Measurements from ENCODE around the gene FAM3A.
"Not testable (repeated sequence)": the region's sequence is repeated elsewhere in the genome, so short reads cannot be mapped to it uniquely, and the experiment has no call there.

Gene FAM3A, protein sequence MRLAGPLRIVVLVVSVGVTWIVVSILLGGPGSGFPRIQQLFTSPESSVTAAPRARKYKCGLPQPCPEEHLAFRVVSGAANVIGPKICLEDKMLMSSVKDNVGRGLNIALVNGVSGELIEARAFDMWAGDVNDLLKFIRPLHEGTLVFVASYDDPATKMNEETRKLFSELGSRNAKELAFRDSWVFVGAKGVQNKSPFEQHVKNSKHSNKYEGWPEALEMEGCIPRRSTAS

DNA sequence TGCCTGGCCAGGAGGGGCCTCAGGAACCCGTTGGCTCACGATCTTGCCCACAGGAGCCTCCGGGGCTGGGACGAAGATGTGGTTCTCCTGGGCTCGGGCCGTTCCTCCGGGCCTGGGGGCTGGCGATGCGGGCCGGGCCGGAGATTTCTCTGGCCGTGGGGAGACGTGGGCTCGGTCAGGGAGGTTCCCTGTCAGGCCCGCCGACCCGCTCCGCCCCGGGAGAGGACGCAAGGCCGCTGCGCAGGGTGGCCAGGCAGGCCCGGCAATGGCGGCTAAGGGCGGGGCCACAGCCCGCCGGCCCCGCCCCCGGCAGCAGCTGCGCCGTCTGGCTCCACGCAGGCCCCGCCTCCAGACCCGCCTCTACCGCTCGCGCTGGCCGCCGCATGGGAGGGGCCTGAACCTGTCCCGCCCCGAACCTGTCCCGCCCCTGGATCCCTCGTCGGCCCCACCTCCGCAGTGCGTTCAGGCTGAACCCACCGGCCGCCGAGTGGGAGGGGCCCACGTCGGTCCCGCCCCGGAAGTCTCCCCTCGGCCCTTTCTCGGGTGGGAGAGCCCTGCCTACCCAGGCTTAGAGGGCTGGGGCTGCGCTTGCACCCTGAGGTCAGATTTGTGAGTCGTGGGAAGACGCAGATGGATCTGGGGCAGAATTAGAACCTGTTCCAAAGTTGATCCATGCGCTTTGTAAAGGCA, at the start of gene FAM3A:
TSS of gene FAM3A (minus strand) at position 267 of the 690 bp plus-strand sequence. CDS start 460 bp downstream, outside the sequence.
- peak; percentile 96 for DNase-seq (ENCODE audit: low read depth, low spot score)

DNA sequence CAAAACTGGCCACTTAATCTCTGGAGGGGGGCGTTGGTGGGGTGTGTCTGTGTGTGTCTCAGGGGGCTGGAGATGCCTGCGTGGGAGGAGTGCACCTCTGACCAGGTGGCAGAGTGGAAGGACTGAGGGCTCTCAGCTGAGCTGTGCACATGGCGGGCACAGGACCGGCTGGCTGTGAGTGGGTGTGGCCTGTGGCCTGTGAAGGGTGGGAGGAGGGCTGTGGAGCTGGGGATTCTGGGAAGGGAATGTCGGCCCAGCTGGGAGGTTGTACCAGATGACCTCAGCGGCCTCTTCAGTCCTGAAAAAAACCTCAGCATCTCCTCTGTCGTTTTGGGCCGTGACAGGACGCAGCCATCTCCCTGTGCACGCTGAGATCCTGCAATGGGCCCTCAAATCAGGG, 46.3 kb upstream of the FAM3A start:
- not testable (repeated sequence) for DNase-seq (ENCODE audit: low read depth, low spot score)

DNA sequence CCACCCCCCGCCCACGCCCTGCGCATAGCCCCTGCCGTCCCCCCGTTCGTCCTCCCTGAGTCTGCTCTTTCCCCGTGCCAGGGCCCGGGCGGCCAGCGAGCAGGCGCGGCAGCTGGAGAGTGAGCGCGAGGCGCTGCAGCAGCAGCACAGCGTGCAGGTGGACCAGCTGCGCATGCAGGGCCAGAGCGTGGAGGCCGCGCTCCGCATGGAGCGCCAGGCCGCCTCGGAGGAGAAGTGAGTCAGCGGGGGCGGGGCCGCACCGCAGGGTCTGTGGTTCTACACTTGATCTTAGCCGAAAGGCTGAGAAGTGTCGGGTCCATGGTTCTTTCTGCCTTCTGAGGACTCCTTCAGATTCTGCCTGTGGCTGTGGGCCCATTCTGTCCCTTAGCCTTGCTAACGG, 44.3 kb upstream of the FAM3A start:
- DNase-seq (ENCODE audit: low read depth, low spot score), result not testable (repeated sequence)

DNA sequence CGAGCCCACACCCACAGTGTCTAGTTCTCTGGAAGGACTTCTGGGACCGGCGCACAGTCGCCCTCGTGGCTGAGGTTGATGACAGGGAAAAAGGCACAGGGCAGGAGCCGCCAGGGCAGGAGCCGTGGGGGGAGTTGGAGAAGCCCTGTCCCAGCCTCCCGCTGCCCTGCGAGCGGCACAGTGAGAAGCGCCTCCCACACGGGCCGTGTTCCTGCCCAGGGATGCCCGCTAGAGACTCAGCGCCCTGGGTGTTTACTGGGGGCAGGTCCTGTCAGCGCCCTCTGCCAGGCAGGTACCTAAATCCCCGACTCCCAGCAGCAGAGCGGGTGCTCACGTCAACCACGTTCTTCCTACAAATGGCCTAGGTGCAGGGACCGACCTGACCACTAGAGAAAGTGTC, 42.9 kb upstream of the FAM3A start:
- DNase-seq (ENCODE audit: low read depth, low spot score), result not testable (repeated sequence)

DNA sequence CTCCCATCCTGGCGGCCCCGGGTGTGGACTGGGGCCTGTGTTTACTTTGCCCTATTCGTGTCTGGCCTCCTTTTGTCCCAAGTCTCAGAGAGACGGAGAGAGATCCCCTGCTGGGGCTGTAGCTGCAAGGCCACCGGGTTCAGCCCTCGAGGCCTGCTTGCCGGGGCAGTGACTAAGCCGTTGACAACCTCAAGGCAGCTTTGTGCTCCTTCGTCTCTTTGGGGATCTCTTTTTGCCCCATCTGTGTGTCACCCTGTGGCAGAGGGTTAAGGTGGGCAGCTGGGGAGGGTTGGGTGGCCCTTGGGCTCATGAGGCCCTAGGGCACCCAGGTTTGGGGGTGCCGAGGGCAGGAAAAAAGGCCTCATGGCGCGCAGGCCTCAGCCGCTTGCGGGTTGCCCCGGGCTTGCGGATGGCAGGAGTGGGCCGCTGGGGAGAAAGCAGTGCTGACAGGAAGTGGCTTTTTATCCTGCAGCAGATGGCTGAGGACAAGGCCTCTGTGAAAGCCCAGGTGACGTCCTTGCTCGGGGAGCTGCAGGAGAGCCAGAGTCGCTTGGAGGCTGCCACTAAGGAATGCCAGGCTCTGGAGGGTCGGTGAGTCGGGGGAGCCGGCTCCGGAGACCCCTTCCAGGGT, 42.1 kb upstream of the FAM3A start:
- DNase-seq (ENCODE audit: low read depth, low spot score), result not testable (repeated sequence)

DNA sequence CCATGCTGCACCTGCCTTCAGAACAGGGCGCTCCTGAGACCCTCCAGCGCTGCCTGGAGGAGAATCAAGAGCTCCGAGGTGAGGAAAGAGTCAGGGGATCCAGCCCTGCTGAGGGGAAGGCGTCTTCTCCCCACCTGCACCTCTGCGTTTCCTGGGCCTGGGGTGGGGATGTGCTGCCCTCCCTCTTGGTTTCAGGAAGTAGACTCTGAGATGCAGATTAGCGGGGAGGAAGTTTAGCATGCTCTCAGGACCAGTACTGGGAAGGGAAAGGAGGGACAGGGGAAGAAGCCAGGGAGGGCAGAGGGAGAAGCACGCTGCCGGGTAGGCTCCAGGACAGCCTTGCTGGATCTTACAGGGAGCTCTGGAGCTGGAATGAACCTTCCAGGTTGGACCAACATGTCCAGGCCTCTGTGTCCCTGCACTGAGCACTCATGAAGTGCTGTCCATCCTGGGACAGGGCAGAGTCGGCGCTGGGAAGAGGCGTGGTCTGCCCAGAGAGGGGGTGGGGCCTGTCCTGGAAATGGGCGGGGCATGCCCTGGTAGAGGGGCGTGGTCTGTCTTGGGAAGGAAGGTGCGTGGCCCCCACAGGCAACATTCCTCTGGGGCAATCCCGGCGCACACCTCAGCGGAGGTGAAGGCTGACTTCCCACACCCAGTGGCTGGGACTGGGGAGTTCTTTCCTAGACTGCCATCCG, 36.2 kb upstream of the FAM3A start:
- peak; percentile 15 for DNase-seq (ENCODE audit: low read depth, low spot score)

DNA sequence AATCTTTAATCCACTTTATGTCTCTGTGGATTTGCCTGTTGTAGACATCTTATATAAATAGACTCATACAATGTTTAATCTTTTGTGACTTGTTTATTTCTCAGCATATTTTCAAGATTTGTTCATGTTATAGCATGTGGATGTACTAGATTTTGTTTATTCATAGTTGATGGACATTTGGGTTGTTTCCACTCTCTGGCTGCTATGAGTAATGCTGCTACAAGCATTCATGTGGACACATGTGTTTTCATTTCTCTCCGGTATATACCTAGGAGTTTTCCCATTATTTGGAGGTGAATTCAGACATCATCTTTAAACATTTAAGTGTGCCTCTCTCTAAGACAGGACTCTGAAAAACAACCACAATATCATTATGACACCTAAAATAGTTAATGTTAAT, 33.7 kb upstream of the FAM3A start:
- no peak for DNase-seq (ENCODE audit: low read depth, low spot score)

DNA sequence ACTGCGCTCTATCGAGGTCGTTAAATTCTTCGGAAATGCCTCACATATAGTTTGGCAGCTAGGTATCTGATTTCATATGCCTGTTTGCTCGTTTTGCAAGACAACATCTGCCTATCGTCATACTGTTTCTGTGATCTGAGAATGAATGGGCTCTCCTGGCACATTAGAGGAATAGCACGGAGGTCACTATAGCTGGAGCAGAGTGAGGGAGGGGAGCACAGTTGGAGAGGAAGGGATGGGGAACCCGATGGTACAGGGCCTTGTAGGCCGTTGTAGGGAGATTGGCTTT, 31.9 kb upstream of the FAM3A start:
- DNase-seq (ENCODE audit: low read depth, low spot score), result no peak

DNA sequence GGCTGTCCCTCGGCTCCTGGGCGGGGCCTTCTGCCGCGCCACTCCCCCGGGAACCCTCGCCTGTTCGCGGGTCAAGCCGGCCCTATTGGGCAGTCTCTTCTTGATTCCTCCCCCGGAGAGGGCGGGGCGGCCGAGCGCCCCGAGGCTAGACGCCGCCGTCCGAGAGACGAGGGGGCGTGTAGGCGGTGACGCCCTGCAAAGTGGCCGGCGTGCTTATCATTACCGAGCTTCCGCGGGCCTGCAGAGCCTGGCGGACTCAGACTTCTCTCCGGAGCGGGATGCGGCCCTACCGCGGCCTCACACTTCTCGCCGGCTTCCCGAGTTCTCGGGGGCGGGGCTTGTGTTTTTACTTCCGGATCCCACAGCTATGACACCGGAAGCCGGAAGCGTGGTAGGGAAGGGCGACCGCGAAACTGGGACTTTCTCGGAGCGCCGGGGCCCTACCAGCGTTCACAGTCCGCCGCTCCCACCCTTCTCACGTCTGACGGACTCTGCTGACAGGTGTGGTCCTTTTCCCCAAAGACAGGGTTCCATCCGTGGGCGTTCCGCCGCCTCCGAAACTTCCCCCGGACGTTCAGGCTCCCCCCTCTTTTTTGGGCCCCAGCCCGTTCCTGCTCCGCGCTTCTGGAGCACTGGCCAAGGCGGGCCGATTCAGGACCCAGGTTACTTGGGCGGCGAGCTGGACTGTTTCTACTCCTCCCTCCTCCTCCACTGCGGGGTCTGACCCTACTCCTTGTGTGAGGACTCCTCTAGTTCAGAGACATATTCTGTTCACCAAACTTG, 31.4 kb upstream of the FAM3A start, which contains the start of gene IKBKG:
TSS of gene IKBKG (plus strand) at position 376 of the 783 bp plus-strand sequence. CDS start 4,383 bp downstream, outside the sequence.
- DNase-seq (ENCODE audit: low read depth, low spot score), result peak; percentile 98

DNA sequence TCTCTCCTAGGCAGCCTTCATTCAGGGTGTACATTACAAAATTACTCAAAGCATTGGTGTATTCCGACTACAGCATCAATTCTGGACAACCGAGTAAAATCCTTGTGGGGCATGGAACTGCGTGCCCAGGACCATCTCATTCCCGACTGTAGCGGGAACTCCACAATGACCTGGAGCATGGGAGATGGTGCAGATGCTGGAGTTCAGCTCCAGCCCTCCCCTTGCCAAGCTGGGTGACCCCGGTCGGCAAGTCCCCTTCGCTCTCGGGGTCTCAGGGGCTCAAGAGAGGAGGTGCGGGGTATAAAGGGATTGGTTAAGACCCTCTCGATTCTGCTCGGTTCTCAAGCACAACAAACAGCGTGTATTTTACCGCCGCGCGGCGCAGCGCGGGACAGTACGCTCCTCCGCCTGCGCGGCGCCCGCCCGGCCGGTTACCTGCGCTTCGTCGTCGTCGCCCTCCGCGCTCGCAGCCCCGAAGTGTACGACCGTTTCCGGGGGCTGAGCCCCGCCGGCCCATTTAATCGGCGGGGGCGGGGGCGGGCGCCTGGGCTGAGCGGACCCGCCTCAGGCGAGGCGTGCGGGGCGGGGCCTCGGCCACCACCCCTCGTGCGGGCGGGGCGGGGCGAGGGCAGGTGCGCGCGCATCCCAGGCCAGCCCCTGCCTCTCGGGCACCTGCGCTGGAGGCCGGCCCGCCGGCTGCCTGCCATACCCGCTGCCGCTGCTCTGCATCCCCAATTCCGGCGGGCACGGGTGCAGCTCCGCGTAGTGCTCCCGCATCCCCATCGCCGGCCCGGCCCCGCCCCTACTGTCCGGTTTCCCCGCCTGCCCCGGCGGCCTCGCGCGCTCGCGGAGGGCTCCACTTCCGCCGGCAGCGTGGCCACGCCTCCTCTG, 30.6 kb upstream of the FAM3A start, which contains the start of gene G6PD:
TSS of gene G6PD (minus strand) at position 493 of the 891 bp plus-strand sequence. CDS start 691 bp downstream, outside the sequence.
- DNase-seq (ENCODE audit: low read depth, low spot score), result no peak

DNA sequence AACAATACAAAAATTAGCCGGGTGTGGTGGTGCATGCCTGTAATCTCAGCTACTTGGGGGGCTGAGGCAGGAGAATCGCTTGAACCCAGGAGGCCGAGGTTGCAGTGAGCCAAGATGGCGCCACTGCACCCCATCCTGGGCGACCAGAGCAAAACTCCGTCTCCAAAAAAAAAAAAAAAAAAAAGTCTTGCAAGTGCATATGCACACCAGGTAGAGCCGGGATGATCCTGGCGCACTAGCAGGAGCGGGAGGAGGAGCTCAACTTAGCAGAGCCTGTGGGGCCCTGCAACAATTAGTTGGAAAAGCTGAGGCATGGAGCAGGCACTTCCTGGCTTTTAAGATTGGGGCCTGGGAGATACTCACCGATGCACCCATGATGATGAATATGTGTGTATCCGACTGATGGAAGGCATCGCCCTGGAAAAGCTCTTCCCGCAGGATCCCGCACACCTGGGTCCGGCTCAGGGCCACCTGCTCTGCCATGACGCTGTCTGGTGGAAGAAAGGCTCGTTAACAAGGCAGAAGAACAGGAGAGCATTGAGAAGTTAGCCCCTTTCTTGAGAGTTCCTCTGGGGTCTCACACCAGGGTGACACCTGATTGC, 29.7 kb upstream of the FAM3A start:
- DNase-seq (ENCODE audit: low read depth, low spot score), result no peak

DNA sequence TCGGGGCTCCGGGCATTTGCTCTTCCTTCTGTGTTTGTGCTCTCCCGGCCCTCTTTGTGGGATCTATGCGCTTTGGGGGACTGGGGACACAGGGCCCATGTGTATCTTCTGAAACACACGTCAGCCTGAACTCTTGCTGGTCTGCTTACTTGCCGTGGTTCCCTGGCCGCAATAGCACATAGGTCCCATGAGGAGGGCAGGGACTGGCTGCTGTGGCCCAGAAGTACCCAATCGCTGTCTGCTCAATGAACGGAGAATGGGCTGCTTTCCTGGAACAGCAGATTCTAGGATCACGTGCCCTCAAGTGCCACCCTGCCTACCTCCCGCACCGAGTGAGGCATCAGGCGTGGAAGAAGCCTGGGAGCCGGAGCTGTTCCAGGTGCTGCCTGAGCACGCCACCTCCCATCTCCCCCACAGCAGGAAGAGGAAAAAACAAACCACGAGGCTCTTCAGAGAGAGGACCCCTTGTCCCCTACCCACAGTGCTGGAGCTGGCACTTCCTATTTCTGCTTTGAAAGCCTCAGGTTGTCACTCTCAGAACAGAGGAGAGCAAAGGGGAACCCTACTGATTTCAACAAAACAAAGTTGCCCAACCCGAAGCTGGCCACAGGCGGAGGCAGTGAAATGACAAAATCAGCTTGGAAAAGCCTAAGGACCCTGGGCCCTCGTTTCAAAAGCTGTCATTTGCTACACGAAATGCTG, 26.8 kb upstream of the FAM3A start:
- DNase-seq (ENCODE audit: low read depth, low spot score), result no peak

DNA sequence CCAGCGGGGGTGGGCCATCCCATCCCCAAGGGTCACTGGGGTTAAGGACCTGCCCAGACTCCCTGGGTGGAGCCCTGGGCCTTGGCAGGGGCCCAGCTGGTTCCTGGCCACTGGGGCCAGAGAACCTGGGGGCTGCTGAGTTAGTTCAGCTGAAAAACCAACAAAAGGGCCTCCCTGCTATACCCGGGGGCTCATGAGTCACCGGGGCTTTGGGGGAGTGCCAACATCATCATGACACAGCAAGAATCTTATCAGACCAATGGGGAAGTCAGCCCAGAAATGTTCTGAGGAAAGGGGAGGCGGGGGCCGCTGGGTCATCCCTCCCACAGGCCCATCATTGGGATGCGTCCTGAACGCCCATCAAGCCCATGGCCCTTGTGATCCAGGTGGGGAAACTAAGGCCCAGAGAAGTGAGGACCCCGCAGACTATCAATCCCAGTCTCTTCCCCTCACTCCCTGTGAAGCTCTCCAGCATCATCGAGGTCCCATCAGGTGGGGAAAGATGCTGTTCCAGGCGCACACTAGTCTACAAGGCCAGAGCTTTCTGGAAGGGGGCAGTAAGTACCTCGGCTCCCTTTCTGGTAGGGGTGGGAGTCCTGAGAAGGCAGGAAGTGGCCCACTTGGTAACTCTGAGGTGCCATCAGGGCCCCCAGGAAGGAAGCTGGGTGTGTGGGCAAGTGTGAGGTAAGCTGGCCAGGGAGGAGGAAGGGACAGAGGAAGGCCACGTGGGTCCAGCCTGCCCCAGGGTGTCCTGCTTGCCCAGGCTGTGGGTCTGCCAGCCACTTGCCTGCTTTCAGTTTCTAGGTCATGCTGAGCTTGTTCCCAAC, 26.1 kb upstream of the FAM3A start:
- peak; percentile 53 for DNase-seq (ENCODE audit: low read depth, low spot score)

DNA sequence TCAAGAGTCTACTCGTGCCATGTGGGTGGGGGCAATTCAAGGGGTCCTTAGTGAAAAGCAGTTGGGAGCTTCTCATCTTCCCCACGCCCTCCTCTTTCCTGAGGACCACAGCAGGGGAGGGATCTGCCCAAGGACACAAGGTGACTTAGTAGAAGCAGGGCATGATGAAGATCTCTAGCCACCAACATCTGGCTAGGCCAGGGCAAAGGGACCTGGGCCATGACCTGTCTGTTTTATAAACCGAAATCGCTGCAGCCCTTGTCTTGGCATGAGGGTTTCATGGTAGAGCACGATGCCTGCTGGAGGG, 25.5 kb upstream of the FAM3A start:
- DNase-seq (ENCODE audit: low read depth, low spot score), result no peak

DNA sequence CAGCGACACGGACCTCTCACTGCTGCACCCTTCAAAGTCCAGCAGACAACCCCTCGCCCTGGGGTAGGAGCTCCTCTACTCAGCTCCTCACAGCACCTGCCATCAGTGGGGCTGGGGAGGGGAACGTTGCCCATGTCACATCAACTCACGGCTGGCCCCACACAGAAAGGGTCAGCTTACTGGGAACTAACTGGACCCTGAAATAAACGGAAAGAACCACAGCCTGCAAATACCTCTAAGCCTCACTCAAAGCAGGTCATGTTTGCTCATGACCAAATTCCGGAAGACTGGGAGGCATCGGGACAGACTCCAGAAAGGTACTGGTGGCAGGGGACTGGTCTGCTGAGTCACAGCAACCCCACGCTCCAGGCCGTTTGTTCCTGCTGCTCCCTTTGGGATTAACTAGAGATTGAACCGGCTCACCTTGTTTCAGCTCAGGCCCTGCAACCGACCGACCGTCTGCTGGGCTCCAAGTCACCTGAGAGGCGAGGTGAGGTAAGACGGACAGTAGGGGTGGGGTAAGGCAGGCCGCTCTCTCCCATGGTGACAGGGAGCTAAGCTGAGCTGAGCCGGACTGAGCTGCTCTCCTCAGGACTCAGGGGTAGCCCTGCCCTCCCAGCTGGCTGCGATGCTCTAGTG, 25.0 kb upstream of the FAM3A start:
- DNase-seq (ENCODE audit: low read depth, low spot score), result peak; percentile 81

DNA sequence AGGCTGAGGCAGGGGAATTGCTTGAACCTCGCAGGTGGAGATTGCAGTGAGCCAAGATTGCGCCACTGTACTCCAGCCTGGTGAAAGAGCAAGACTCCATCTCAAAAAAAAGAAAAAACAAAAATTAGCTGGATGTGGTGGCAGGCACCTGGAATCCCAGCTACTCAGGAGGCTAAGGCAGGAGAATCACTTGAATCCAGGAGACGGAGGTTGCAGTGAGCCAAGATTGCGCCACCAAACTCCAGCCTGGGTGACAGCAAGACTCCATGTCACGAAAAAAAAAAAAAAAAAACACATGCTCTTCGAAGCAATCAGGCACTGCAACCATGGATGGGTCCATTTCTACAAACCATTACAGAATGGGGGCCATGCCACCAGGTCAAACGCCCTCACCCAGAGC, 24.3 kb upstream of the FAM3A start:
- DNase-seq (ENCODE audit: low read depth, low spot score), result not testable (repeated sequence)

DNA sequence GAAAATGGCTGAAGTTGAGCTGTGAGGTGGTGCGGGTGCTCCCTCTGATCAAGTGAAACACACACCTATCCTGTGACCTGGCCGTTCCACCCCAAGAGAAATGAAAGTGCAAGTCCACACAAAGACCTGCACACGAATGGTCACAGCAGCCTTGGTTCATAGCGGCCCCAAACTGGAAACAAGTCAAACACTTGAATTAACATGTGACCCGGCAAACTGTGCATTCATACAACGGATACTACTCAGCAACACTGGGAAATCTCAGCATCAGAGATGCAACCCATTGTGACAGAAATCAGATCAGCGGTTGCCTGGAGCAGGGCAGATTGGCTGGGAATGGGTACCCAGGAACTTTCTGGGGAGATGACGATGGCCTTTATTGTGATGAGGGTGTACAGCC, 23.0 kb upstream of the FAM3A start:
- no peak for DNase-seq (ENCODE audit: low read depth, low spot score)

DNA sequence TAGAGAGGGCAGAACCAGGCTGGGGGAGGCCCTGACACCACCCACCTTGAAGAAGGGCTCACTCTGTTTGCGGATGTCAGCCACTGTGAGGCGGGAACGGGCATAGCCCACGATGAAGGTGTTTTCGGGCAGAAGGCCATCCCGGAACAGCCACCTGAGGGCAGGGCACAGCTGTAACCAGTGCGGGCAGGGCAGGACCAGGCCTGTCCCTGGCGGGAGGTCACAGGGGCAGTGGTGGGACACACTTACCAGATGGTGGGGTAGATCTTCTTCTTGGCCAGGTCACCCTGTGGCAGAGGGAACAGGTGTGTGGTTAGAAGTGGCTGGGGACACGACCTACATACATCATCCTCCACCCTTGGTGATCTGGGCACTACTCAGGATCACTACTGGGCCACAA, 19.9 kb upstream of the FAM3A start:
- no peak for DNase-seq (ENCODE audit: low read depth, low spot score)

Measured in ELF-1 (cell line).